GM21786 (cell line): ENCODE data around the gene MRPS26.
A peak's percentile ranks its signal among the peaks of the same experiment; 100 is the strongest.
"Not testable (repeated sequence)": the region's sequence is repeated elsewhere in the genome, so short reads cannot be mapped to it uniquely, and the experiment has no call there.

Source experiments
- ATAC-seq: cut with Tn5 transposase; IDR thresholded peaks from one replicate; pipeline ENCODE4 v1.9.1; 2021; ENCODE audit not compliant: unreplicated experiment

Gene MRPS26

DNA sequence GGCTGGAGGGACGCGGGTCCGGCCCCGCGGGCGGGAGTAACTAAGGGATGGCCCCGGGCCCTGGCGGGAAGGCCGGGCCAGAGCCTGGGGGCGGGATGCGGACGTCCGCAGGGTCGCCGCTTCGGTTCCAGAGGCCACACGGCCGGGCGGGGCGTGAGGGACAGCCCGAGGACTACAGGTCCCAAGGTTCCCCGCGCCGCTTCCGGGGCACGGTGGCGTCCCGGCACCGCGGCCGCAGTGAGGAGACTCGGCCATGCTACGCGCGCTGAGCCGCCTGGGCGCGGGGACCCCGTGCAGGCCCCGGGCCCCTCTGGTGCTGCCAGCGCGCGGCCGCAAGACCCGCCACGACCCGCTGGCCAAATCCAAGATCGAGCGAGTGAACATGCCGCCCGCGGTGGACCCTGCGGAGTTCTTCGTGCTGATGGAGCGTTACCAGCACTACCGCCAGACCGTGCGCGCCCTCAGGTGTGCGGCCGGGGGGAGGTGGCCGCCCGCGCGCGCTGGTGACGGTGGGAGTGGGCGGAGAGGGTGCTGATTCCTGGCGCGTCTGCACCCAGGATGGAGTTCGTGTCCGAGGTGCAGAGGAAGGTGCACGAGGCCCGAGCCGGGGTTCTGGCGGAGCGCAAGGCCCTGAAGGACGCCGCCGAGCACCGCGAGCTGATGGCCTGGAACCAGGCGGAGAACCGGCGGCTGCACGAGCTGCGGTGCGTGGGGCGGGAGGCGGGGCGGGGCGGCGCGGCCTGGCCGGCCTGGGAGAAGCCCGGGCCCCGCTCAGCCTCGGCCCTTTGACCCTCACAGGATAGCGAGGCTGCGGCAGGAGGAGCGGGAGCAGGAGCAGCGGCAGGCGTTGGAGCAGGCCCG lies at the start of gene MRPS26:
TSS of gene MRPS26 (plus strand) at position 237 of the 861 bp plus-strand sequence. CDS start at position 254, 17 bp downstream.
- peak; percentile 87 for ATAC-seq

DNA sequence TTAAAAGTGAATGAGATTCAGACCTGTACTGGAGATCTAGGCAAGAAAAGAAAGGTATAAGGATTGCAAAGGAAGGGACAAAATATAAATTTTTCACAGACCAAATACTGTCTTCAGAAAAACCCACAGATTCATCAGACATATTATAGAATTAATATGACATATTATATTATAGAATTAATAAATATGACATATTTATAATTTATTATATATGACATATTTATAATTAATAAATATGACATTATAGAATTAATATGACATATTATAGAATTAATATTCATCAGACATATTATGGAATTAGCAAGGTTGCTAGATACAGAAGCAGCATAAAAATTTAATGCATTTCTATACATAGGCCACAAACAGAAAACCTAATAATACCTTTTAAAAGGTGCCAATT lies 47.1 kb upstream of the MRPS26 start:
- ATAC-seq: no peak

DNA sequence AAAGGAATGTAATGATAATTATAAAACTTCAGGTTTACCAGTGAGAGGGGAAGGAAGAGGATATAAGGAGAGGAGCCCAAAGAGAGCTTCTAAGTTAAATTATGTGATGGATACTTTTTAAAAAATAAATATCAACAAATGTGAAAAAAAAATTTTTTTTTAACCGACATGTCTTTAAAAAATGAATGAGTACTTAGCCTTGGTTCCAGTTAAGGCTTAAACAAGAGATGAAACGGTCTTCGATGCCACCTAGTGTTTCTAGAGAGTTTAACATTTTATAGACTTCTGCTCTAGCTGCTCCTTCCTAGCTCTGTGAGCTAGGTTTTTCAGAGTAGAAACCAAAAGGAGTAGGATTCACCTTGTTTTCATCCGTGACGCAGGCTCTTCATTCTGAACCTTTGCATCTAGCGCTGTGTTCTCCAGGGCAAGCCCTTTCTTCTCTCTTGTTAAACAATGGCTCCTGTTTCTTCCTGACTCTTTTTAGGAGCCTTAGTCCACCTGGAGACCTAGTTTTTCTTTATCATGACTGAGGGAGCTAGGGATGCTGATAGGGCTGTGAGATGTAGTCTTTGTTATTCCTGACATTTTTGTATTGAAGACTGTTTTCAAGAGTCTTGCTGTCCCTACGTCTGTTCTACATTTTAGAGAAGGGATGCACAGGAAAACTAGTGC lies 44.9 kb upstream of the MRPS26 start:
- no peak for ATAC-seq

DNA sequence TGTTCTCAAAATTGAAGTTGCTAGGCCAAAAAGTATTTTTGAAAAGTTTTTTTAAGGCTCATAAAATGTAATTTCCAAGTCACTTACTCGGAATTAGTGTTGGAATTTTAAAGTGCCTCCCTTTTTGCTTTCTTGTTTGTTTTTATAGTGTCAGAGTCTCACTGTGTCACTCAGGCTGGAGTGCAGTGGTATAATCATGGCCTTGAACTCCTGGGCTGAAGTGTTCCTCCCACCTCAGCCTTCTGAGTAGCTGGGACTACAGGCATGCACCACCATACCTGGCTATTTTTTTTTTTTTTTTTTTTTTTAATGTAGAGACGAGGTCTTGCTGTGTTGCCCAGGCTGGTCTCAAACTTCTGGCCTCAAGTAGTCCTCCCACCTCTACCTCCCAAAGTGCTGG lies 42.4 kb upstream of the MRPS26 start:
- ATAC-seq: no peak

DNA sequence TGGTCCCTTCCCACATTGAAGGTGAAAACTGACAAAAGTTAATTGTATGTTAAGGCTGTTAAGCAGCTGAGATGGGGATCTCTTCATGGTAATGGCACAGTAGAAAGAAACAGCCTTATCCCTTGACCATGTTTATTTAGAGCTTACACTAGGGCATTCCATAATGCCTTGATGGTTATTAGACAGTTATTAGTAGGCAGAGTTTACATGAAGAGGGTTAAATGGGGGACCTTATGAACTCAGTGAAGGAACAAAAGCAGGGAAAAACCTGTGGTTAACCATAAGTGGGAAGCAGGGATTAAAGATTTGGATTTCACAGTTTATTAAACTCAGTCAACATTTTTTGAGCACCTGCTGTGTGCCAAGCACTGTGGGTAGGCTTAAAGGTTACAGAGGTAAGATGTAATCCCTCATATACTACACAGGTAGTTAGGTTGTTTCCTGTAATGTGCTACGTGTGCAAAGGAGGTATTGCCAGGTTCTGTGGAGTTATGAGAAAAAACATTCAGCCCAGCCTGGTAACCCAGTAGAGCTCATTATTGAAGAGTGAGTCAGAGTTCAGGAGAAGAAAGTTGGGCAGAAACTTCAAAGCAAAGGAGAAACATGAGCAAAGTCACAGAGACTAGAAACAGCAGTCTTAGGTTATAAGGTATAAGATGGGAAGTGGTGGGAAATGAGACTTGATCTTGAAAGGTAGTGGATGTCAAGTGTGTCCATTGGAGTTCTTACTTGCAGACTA lies 34.7 kb upstream of the MRPS26 start:
- no peak for ATAC-seq

DNA sequence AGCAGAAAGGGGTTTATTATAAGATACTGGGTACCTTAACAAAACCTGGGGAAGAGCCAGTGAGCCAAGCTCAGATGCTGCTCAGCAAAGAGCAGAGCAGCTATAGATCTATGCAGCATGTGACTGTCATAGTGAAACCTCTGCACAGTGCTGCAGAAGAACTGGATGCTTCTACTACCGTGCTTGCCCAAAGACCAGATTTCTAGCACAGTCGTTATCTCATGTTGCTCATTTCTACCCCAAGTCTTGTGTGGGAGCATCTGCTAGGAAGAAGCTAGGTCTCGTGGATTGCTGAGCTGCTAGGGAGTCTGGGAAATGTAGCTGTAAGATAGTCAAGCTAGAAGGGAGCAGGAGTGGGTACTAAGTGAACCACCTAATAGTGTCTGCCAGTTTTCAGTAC lies 34.1 kb upstream of the MRPS26 start:
- ATAC-seq: no peak

DNA sequence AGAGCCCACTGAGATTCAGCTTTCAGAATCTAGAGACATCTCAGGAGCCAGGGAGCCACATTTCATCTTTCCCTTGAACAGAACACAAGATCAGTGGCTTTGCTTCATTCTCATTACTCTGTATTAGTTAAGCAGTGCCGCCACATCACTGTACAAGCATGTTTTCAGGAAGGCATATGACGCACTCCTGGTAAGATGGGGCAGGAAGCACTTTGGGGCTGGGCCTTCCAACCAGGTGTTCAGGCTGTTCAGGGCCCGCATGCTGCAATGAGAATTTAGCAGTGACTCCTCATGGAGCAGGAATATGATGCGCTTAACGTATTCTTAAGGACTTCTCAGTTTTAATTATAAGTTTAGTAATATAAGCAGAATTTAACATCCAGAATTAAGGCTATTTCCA lies 32.1 kb upstream of the MRPS26 start:
- ATAC-seq: no peak

DNA sequence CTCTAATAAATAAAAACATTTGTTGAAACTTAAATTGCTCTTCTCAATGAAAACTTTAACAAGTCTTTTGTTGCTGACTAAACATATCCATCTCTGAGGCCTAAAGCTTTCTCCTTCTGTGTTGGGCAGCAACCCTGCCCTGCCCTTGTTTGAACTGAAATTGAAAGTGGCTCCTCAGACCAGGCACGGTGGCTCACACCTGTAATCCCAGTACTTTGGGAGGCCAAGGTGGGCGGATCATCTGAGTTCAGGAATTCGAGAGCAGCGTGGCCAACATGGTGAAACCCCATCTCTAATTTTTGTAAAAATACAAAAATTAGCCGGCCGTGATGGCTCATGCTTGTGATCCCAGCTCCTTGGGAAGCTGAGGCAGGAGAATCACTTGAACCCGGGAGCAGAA lies 31.7 kb upstream of the MRPS26 start:
- ATAC-seq: no peak

DNA sequence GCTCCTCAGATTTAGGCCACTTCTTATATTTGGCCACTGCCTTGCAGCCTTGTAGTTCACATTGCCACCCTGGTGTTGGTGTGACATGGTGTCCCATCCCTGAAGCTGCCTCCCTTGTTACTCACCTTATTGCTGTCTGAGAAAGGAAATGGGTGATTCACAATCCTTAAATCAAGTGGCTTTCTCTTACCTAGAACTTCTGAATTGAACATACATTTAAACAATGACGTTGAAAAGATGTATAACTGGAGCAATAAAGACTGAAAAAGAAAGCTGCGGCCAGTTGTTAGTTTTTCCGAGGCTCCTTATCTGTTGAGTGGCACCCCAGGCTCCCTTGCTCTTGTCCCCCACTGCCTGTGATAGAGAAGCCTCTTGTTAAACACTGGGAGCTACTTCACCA lies 31.2 kb upstream of the MRPS26 start:
- no peak for ATAC-seq

DNA sequence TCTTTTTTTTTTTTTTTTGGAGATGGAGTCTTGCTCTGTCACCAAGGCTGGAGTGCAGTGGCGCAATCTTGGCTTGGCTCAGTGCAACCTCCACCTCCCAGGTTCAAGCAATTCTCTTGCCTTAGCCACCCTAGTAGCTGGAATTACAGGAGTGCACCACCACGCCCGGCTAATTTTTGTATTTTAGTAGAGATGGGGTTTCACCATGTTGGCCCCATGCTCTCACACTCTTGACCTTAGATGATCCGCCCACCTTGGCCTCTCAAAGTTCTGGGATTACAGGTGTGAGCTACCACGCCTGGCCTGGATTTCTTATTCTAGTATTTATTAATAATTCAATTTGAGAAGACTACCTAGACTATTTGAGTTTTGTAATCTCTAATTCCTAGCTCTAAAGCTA lies 30.6 kb upstream of the MRPS26 start:
- not testable (repeated sequence) for ATAC-seq

DNA sequence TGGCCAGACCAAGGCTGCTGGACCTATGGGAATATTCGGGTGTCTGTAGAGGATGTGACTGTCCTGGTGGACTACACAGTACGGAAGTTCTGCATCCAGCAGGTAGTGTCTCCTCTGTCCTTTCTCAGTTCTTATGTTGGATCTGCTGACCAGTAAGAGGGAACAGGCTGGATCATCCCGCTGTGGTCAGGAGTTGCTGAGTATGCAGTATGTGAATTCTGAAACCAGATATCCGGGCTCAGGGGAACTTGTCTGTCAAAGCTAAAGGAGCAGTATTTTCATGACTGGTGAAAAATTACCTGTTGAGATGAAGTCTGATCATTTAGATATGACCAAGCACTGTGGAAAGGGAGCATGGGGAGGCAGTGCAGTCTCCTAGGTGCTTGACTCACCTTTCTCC lies 24.5 kb upstream of the MRPS26 start:
- no peak for ATAC-seq

DNA sequence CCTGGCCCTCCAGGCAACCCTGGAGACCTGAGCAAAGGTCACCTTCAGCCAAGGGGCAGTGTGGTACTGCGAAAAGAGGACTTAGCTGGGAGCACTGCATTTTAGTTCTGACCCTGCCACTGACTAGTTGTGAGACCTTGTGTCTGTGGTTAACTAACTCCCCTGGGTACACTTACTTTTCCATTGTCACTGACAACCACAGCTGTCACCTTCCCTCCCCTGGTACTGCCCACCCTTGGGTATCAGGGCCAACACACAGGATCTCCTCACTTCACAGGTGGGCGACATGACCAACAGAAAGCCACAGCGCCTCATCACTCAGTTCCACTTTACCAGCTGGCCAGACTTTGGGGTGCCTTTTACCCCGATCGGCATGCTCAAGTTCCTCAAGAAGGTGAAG lies 24.1 kb upstream of the MRPS26 start:
- ATAC-seq: no peak

DNA sequence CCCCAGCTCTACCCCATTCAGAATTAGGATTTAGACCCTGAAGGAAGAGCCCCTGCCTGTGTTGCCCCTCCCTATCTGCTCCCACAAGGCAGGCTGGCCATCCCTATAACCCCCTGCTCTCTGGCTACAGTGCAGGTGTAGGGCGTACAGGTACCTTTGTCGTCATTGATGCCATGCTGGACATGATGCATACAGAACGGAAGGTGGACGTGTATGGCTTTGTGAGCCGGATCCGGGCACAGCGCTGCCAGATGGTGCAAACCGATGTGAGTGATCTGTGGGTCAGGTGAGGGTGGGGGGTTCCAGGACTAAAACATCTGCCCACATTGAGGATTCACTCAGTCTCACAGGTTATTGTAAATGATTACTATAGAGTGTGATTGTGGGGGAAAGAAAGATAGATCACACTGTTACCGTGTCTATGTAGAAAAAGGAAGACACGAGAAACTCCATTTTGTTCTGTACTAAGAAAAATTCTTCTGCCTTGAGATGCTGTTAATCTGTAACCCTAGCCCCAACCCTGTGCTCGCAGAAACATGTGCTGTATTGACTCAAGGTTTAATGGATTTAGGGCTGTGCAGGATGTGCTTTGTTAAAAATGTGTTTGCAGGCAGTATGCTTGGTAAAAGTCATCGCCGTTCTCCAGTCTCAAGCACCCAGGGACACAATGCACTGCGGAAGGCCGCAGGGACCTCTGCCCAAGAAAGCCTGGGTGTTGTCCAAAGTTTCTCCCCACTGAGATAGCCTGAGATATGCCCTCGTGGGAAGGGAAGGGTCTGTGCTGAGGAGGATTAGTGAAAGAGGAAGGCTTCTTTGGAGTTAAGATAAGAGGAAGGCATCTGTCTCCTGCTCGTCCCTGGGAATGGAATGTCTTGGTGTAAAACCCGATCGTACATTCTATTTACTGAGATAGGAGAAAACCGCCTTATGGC lies 23.0 kb upstream of the MRPS26 start:
- not testable (repeated sequence) for ATAC-seq

DNA sequence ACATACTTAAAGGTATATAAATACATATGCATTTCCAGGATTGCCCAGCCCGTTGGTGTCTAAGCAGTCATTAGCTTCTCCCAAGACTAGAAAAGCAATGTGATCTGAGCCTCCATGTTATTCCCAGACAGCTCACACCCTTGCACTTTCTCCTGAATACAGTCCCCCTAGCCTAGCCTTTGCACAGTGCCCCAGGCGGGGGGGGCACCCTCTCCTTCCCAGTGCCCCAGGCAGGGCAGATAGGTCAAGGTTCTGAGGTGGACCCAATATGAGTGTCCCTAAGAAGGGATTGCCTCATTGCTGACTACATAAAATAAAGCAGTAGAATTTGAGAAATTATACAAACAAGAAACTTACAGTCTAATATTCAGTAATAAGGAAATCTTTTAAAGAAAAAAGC lies 17.9 kb upstream of the MRPS26 start:
- no peak for ATAC-seq

DNA sequence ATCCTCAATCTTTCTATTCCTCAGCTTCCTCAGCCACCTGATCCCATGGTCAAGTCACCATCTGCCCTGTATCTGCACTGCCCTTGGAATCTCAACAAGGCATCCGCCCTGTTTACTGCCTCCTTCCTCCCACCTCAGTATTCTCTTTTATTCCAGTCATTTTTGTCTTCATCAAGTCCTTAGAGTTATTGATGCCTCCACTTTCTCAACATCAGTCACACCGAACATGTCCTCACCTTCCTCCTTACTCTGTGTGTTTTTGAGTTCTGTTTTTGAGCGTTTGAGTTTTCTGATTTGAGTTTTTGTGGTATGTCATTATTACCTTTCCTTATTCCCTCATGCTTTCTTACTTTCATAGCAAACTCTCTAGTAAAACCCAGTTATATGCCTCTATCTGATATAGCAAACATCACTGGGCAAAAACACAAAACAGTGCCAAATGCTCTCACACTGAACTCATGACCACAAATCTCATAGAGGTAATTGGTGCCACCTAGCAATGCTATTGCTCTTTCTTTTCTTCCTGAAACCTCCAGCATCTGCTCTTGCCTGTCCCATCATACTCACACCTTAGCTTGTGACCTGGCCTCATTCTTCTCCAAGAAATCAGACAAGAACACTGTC lies 14.2 kb upstream of the MRPS26 start:
- no peak for ATAC-seq

DNA sequence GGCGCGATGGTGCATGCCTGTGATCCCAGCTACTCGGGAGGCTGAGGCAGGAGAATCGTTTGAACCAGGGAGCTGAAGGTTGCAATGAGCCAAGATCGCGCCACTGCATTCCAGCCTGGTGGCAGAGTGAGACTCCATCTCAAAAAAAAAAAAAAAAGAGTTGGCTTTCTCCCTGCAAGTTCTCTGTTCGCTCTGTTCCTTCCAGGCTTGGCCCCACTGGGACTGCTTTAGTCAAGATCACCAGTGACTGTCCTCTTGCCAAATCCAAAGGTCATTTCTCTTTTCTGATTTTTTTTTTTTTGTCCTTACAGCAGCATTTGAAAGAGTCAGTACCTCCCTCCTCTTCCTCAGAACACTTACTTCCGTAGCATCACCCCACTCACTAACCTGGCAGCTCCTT lies 13.2 kb upstream of the MRPS26 start:
- ATAC-seq: no peak

DNA sequence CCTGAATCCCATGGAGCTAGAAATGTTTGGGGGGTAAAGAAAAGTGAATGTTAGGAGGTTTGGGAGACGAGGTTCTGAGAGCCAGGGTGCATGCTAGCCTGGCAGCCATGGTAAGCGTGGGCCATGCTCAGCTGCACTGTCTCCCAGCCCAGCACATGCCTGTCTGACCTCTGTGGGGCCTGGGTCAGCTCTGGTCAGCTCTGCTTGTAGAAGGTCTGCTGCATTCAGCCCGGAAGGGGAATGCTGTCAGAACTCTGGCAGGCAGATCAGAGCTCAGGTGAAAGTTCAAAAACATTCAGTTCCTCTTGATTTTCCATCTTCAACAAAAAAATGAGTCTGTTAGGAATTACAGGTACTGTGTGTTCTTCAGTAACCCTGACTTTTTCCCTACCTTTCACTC lies 8.2 kb upstream of the MRPS26 start:
- no peak for ATAC-seq

DNA sequence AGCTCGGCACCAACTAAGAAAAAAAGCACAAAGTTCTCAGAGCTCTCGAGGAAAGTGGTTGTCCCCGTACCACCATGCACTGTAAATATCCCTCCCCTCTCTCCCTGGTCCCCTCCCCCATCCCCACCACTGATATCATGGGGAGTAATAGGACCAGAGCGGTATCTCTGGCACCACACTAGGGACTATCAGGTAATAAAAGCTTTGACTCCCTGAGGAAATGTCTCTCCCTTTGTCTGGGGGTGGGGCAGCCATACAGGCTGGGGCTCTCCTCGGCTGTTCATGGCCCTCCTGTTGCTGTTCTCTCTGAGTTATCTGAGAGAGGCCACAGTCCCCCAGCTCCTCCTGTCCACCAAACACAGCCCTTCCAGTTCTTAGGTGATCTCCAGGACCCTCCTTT lies 7.4 kb upstream of the MRPS26 start:
- ATAC-seq: no peak

DNA sequence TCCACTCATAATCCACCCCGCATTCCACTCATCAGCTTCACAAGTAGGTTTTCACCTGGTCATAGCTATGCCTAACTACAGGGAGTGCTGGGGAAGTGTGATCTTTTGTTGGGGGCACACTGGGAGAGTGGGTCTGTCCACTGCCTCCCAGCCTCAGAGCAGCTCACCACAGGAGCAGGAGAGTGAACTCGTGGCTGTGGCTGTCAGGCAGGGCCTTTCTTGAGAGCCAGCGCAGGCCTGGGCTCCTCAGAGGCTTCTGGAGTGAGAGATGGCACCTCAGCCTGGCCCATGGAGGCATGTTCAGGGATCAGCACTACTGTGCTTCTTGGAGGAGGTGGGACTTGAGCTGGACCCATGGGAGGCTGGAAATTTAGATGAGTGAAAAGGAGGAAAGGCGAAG lies 6.4 kb upstream of the MRPS26 start:
- no peak for ATAC-seq

DNA sequence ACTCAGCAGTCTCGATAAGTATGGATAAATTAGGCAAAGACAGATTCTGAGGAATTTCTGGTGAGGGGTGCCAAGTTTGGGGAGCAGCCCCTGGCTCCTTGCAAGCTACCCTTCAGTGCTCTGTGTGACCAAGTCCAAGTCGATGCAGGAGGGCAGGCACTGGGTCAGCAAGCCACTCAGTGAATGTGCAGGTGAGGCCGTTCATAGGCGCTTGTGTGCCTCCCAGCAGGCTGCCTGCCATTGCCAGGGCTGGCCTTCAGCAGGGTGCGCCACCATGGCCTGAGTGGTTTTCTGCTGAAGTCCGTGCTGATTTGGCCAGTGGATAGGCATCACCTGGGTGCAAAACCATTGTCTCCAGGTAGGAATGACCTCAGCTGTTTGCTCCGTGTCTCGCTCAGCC lies 5.8 kb upstream of the MRPS26 start:
- no peak for ATAC-seq
